Fibroblast of lung (primary cell): ENCODE data around the gene TRAPPC14.

Experiments used
- CTCF ChIP-seq, 2 donors: IDR thresholded peaks in 1 of 2; conservative IDR thresholded peaks in 1 of 2; 1 replicate in 1 of 2; 2 replicates in 1 of 2; pipeline ENCODE4 v1.5.1; 2011 to 2012; ENCODE audit warnings: low read length in 2 of 2, control low read depth in 1 of 2, inconsistent platforms in 1 of 2, low read depth in 1 of 2, mild to moderate bottlenecking in 1 of 2
- EZH2 ChIP-seq: IDR thresholded peaks from 2 replicates; pipeline ENCODE4 v1.5.1; 2012; ENCODE audit warnings: low read length, control low read depth, mild to moderate bottlenecking; ENCODE audit errors: missing control alignments

GRCh38 chr7:100153708-100154535, 4.6 kb downstream of the TRAPPC14 start:
- TF ChIP-seq CTCF (conservative IDR thresholded peaks at IDR 0.05 in 1 of 2, IDR thresholded peaks at IDR 0.05 in 1 of 2; ENCODE audit: low read depth in 1 of 2, low read length in 2 of 2), result no peak
- no peak for TF ChIP-seq EZH2
